CD1c-positive myeloid dendritic cell (primary cell): Measurements from ENCODE around the gene MET.
"Not testable (repeated sequence)": the region's sequence is repeated elsewhere in the genome, so short reads cannot be mapped to it uniquely, and the experiment has no call there.

ENCODE experiments used
- DNase-seq: peaks from one replicate; pipeline ENCODE4 v3.0.0-alpha.2; 2016; ENCODE audit errors: extremely low spot score

Gene MET

GRCh38 chr7:116751070-116751469 lies 79.1 kb downstream of the MET start:
- not testable (repeated sequence) for DNase-seq

- no peak for DNase-seq
These were observed 80.5 kb downstream of the MET start for GRCh38 chr7:116752305-116753074.

- DNase-seq = no peak
These were observed 81.1 kb downstream of the MET start for GRCh38 chr7:116753130-116753529.

GRCh38 chr7:116754186-116754585 lies 82.2 kb downstream of the MET start:
- no peak for DNase-seq

GRCh38 chr7:116757283-116757682 lies 85.3 kb downstream of the MET start:
- DNase-seq = no peak

- not testable (repeated sequence) for DNase-seq
These were observed 87.6 kb downstream of the MET start for GRCh38 chr7:116759642-116760041.

GRCh38 chr7:116762971-116763370 lies 91.0 kb downstream of the MET start:
- no peak for DNase-seq

- DNase-seq = no peak
These were observed 91.7 kb downstream of the MET start for GRCh38 chr7:116763647-116764046.

GRCh38 chr7:116766881-116767280 lies 94.9 kb downstream of the MET start:
- DNase-seq = no peak

- no peak for DNase-seq
These were observed 97.5 kb downstream of the MET start for GRCh38 chr7:116769546-116769945.

- DNase-seq = no peak
These were observed 98.9 kb downstream of the MET start for GRCh38 chr7:116770941-116771340.

GRCh38 chr7:116771640-116772039 lies 99.6 kb downstream of the MET start:
- no peak for DNase-seq

GRCh38 chr7:116772423-116772863 lies 100.4 kb downstream of the MET start:
- DNase-seq = no peak

- no peak for DNase-seq
These were observed 101.1 kb downstream of the MET start for GRCh38 chr7:116772926-116773749.

- DNase-seq = no peak
These were observed 104.0 kb downstream of the MET start for GRCh38 chr7:116776046-116776445.

GRCh38 chr7:116776610-116777289 lies 104.8 kb downstream of the MET start:
- DNase-seq = no peak

GRCh38 chr7:116777651-116778281 lies 105.8 kb downstream of the MET start:
- no peak for DNase-seq

- peak; percentile 11 for DNase-seq
These were observed 107.2 kb downstream of the MET start for GRCh38 chr7:116779216-116779615.

- DNase-seq = no peak
These were observed 107.9 kb downstream of the MET start for GRCh38 chr7:116779931-116780330.

- DNase-seq = no peak
These were observed 108.5 kb downstream of the MET start for GRCh38 chr7:116780521-116780920.

- DNase-seq = no peak
These were observed 109.0 kb downstream of the MET start for GRCh38 chr7:116780966-116781365.

- no peak for DNase-seq
These were observed 109.6 kb downstream of the MET start for GRCh38 chr7:116781584-116781983.
